Hair follicular keratinocyte (primary cell): Measurements from ENCODE around the gene NHLRC3. TPM values are rescaled to one million over a fixed set of nuclear protein-coding genes. Genes with fewer than 3 reads are reported as not detected.

ENCODE experiments used
- total RNA-seq: library from RNA; depleted of rRNA; stranded (reverse); fragments of >200 nt; gene quantifications from 2 replicates; pipeline ENCODE4 v1.2.3, GENCODE V29; 2015

The NHLRC3 gene, protein sequence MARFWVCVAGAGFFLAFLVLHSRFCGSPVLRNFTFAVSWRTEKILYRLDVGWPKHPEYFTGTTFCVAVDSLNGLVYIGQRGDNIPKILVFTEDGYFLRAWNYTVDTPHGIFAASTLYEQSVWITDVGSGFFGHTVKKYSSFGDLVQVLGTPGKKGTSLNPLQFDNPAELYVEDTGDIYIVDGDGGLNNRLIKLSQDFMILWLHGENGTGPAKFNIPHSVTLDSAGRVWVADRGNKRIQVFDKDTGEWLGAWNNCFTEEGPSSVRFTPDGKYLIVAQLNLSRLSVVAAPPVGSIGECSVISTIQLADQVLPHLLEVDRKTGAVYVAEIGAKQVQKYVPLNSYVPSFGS
- total RNA-seq = 4.2 and 8.7 TPM in 2 replicates

DNA sequence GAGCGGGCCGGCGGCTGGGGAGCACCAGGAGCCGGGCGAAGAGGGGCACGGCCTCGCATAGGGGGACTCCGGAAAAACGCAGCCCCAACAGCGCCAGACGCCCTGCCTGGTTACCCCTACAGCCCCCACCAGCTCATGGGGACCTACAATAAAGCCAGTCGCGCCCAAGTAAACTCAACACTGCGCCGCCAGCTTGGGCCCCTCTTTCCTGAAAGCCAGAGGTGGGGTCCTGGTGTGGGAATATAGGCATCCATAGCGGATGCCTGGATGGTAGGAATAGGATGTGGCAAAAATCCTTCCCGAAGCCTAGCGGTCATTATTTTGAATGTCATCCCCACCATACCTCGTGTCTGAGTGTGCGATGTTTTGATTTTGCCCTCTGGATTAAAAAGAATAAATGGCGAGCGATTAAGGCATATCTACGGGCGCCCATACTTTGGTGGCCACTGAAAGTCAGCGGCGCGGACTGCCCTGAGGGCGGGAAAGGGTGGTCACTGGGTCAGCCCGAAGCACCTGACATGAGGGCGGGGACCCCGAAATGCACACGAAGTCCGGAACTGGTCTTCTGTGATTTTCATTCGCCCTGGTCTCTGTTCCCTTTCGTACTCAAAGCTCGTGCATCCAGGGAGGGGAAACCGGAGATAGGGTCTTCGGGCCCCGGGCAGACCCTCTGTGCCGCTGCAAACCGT, at the start of gene NHLRC3, which contains the start of gene PROSER1:
TSS of gene NHLRC3 (plus strand) at position 577 of the 689 bp plus-strand sequence. CDS start 184 bp downstream, outside the sequence.
TSS of gene PROSER1 (minus strand) at position 210 of the 689 bp plus-strand sequence. CDS start 847 bp downstream, outside the sequence.

DNA sequence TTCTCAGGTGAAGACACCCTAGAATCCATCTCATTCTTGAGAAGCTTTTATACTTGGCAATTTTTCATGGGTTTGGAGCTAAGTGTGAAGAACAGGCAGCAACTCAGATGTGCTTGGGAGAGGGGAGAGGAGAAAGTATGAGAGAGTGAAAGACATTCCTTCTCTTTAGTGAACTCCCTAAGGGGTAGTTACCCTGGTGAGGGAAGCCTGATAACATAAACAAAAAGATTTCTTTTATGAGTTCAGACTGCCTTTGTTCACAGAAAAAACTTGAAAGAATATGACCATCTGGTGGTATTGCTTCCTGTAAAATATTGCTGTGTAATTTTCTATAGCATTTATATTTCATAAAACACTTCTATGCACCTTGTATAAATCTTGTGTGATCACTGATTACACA, 47.6 kb upstream of the NHLRC3 start, which contains the start of gene STOML3:
TSS of gene STOML3 (minus strand) at position 139 of the 400 bp plus-strand sequence. CDS start at position 29, 110 bp downstream.

Other genes starting within 250 kb of the NHLRC3 start
- not detected in 2 replicates for gene STOML3, start 47.6 kb upstream of the NHLRC3 start, total RNA-seq
- gene PROSER1, start 367 bp upstream of the NHLRC3 start, total RNA-seq = 10.2 and 14.9 TPM in 2 replicates